ENCODE data around the gene NEK1. TPM values are rescaled to one million over a fixed set of nuclear protein-coding genes. Genes with fewer than 3 reads are reported as not detected.

Gene NEK1
- total RNA-seq, 5 donors from 2014 or later (not counting 1 experiment from before 2014, with no cell fraction given) = 13.4 to 21.9 (median 19.5) TPM

- Histone ChIP-seq H3K4me1 (ENCODE audit: control insufficient read depth in 1 of 2, extremely low read depth in 1 of 2, insufficient read depth in 2 of 2, low read length in 2 of 2) (no peaks in the 10 kb centered on the region), H3K36me3 (ENCODE audit: control insufficient read depth in 2 of 2, extremely low read depth in 1 of 2, insufficient read depth in 1 of 2, low read length in 1 of 2) (no peaks in the 10 kb centered on the region), H3K27ac (ENCODE audit: low read length) (no peak overlapping the region), H3K4me3 (ENCODE audit: control insufficient read depth in 1 of 2, extremely low read depth in 1 of 2, low read length in 1 of 2) (no peak overlapping the region), H3K9me3 (no peaks in the 10 kb centered on the region), H3K27me3 (replicated peaks in 1 of 2; ENCODE audit: control insufficient read depth in 2 of 2, extremely low read depth in 1 of 2, insufficient read depth in 2 of 2, low read length in 1 of 2) (no peaks in the 10 kb centered on the region)
- DNase-seq (no peak), ATAC-seq (replicated peaks in 1 of 4) (no peak)
- Mint-ChIP-seq H3K4me3 (no peak overlapping the region), H3K27ac (no peak overlapping the region), H3K27me3 (no peaks in the 10 kb centered on the region), H3K9me3 (no peaks in the 10 kb centered on the region), H3K36me3 (no peaks in the 10 kb centered on the region), H3K4me1 (no peaks in the 10 kb centered on the region)
- CTCF ChIA-PET = no interaction called here
- POLR2A ChIA-PET = no interaction called here
- WGBS (ENCODE audit: insufficient coverage) = 80% methylated on average over 1 of the region's 2 CpGs
Observed at GRCh38 chr4:169345316-169345721, 267.1 kb downstream of the NEK1 start.

Other genes with a start within 250 kb of the NEK1 start
- gene CLCN3, start 8.0 kb upstream of the NEK1 start, total RNA-seq = 10 to 100 TPM; 17.3 to 33.7 (median 30.8) TPM
- 10 to 100 TPM in 4 of 5 donors, 1 to 10 TPM in 1; 6.5 to 14.0 (median 13.0) TPM for gene HPF1, start 145.4 kb upstream of the NEK1 start, total RNA-seq